Measurements from ENCODE around the gene PLA2G7.
"Not testable (repeated sequence)": the region's sequence is repeated elsewhere in the genome, so short reads cannot be mapped to it uniquely, and the experiment has no call there.

The PLA2G7 gene

GRCh38 chr6:46748940-46749503, 13.8 kb upstream of the PLA2G7 start:
- no peak for DNase-seq

GRCh38 chr6:46746696-46747095, 11.5 kb upstream of the PLA2G7 start, which contains the start of gene ANKRD66:
Gene ANKRD66, plus strand, starts transcription at chr6:46746933. Its CDS starts 5,016 bp downstream, at chr6:46751949.
- DNase-seq: no peak

- no peak for DNase-seq
These were observed 10.8 kb upstream of the PLA2G7 start for GRCh38 chr6:46745973-46746372.

- not testable (repeated sequence) for DNase-seq
These were observed 9.1 kb upstream of the PLA2G7 start for GRCh38 chr6:46744159-46744725.

- DNase-seq: no peak
These were observed 8.4 kb upstream of the PLA2G7 start for GRCh38 chr6:46743425-46744158.

- DNase-seq: no peak
These were observed 6.7 kb upstream of the PLA2G7 start for GRCh38 chr6:46741910-46742309.

GRCh38 chr6:46741482-46741881, 6.3 kb upstream of the PLA2G7 start:
- DNase-seq: no peak

GRCh38 chr6:46736906-46737305, 1.7 kb upstream of the PLA2G7 start:
- DNase-seq: no peak

- no peak for DNase-seq
These were observed 501 bp upstream of the PLA2G7 start for GRCh38 chr6:46735720-46736031.

GRCh38 chr6:46733341-46733801, 1.8 kb downstream of the PLA2G7 start:
- DNase-seq: no peak

- DNase-seq: no peak
These were observed 4.2 kb downstream of the PLA2G7 start for GRCh38 chr6:46730921-46731461.

GRCh38 chr6:46729787-46730326, 5.3 kb downstream of the PLA2G7 start:
- no peak for DNase-seq

- no peak for DNase-seq
These were observed 14.8 kb downstream of the PLA2G7 start for GRCh38 chr6:46720401-46720800.

- DNase-seq: peak; percentile 26
These were observed 16.1 kb downstream of the PLA2G7 start for GRCh38 chr6:46719099-46719498.

GRCh38 chr6:46715141-46715540, 20.0 kb downstream of the PLA2G7 start:
- no peak for DNase-seq

GRCh38 chr6:46711491-46711890, 23.7 kb downstream of the PLA2G7 start:
- no peak for DNase-seq

GRCh38 chr6:46706464-46706863, 28.7 kb downstream of the PLA2G7 start:
- DNase-seq: no peak

GRCh38 chr6:46704562-46704961, 30.6 kb downstream of the PLA2G7 start:
- peak; percentile 0 for DNase-seq

- no peak for DNase-seq
These were observed 35.2 kb downstream of the PLA2G7 start for GRCh38 chr6:46699970-46700369.

GRCh38 chr6:46690911-46691451, 44.2 kb downstream of the PLA2G7 start:
- DNase-seq: no peak

GRCh38 chr6:46690141-46690755, 44.9 kb downstream of the PLA2G7 start:
- no peak for DNase-seq

GRCh38 chr6:46689657-46690056, 45.5 kb downstream of the PLA2G7 start:
- no peak for DNase-seq

- no peak for DNase-seq
These were observed 46.2 kb downstream of the PLA2G7 start for GRCh38 chr6:46688966-46689335.

Measured in fibroblast of skin of abdomen (primary cell).